ENCODE measurements around the gene DCLRE1B. TPM values are rescaled to one million over a fixed set of nuclear protein-coding genes. Genes with fewer than 3 reads are reported as not detected.

DCLRE1B gene
- total RNA-seq, 1 donor from 2014 or later, result 21.2 TPM

- H3K27ac Mint-ChIP-seq, result no peak overlapping the region
- peaks cover 8% of the 10 kb centered on the region for H3K36me3 Mint-ChIP-seq (ENCODE audit: low read depth)
- intact Hi-C loops (cut with micrococcal nuclease), result no loop called here
- H3K9me3 Mint-ChIP-seq, result no peaks in the 10 kb centered on the region
- H3K4me1 Mint-ChIP-seq (ENCODE audit: low read depth), result no peaks in the 10 kb centered on the region
- DNase-seq (ENCODE audit: low spot score), result no peak
- H3K4me3 Mint-ChIP-seq, result no peak overlapping the region
- H3K27me3 Mint-ChIP-seq (ENCODE audit: insufficient read depth), result peaks cover 7% of the 10 kb centered on the region
Observed at GRCh38 chr1:113916974-113917373, 11.8 kb downstream of the DCLRE1B start.

DNA sequence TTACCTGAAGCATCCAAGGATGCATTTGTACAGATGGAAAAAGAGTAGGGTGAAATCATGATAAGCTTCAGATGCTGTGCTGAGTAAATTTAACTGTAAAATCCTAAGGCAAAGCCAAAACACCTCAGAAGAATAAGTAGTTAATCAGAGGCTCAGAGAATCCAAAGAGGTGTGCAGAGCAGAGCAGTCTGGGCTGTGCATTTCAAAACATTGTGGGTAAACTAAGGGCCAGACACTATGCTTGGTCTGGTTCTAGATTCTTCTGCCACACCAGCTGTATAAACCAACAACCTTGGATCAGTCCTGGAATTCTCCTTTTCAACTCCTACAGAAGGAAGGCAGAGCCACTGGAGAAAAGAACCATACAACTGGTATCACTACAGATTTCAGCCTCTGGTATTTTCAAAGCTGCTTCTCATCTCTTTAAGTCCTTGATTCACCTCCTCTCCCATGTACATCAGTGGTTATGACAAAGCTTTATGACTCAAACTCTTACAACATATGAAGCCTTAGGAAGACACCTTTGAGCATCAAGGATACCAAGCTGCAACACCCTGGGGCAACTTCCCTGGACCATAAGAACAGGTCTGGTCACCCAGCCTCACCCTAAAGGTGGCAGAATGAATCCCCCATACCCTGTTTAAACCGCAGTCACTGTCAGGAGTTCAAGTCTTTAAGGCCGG is 12.4 kb downstream of the DCLRE1B start:
- no peak for DNase-seq (ENCODE audit: low spot score)
- no peak overlapping the region for H3K27ac Mint-ChIP-seq

GRCh38 chr1:113918243-113918642 is 13.1 kb downstream of the DCLRE1B start:
- H3K4me1 Mint-ChIP-seq (ENCODE audit: low read depth), result no peaks in the 10 kb centered on the region

More for the DNA sequence above, 12.4 kb downstream of the DCLRE1B start:
- intact Hi-C loops (cut with micrococcal nuclease), result no loop called here
- peaks cover 9% of the 10 kb centered on the region for H3K27me3 Mint-ChIP-seq (ENCODE audit: insufficient read depth)
- H3K4me3 Mint-ChIP-seq, result no peak overlapping the region
- H3K36me3 Mint-ChIP-seq (ENCODE audit: low read depth), result peaks cover 8% of the 10 kb centered on the region
- no peaks in the 10 kb centered on the region for H3K4me1 Mint-ChIP-seq (ENCODE audit: low read depth)
- no peaks in the 10 kb centered on the region for H3K9me3 Mint-ChIP-seq

DNA sequence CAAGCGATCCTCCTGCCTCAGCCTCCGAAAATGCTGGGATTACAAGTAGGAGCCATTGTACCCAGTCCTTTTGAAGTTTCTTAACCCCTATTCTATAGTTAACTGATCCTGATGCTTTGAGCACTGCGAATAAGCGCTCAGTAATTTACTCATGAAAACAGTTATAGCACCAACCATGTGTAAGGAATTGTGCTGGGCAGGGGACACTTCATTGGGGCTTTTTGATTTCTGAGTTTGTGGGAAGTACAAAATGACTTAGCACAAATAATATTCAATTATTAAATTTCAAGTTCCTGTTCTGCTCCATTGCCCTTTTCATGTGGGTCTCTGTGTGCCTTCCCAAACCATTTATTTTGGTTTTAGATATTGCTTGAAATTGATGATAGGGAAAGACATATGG is 17.8 kb downstream of the DCLRE1B start:
- intact Hi-C loops (cut with micrococcal nuclease), result no loop called here
- Mint-ChIP-seq H3K27me3 (ENCODE audit: insufficient read depth) (peaks cover 21% of the 10 kb centered on the region), H3K4me1 (ENCODE audit: low read depth) (peaks cover 4% of the 10 kb centered on the region), H3K36me3 (ENCODE audit: low read depth) (no peaks in the 10 kb centered on the region), H3K9me3 (no peaks in the 10 kb centered on the region), H3K4me3 (no peak overlapping the region), H3K27ac (no peak overlapping the region)
- DNase-seq (ENCODE audit: low spot score), result no peak

More at GRCh38 chr1:113918243-113918642, 13.1 kb downstream of the DCLRE1B start:
- H3K27me3 Mint-ChIP-seq (ENCODE audit: insufficient read depth), result peaks cover 13% of the 10 kb centered on the region
- no peaks in the 10 kb centered on the region for H3K9me3 Mint-ChIP-seq
- peaks cover 8% of the 10 kb centered on the region for H3K36me3 Mint-ChIP-seq (ENCODE audit: low read depth)
- no peak for DNase-seq (ENCODE audit: low spot score)
- H3K4me3 Mint-ChIP-seq, result no peak overlapping the region
- H3K27ac Mint-ChIP-seq, result no peak overlapping the region
- intact Hi-C loops (cut with micrococcal nuclease), result no loop called here

GRCh38 chr1:113924473-113924872 is 19.3 kb downstream of the DCLRE1B start:
- Mint-ChIP-seq H3K4me3 (no peak overlapping the region), H3K36me3 (ENCODE audit: low read depth) (no peaks in the 10 kb centered on the region), H3K9me3 (no peaks in the 10 kb centered on the region), H3K4me1 (ENCODE audit: low read depth) (peaks cover 16% of the 10 kb centered on the region), H3K27ac (no peak overlapping the region), H3K27me3 (ENCODE audit: insufficient read depth) (peaks cover 17% of the 10 kb centered on the region)
- DNase-seq (ENCODE audit: low spot score), result no peak
- intact Hi-C loops (cut with micrococcal nuclease), result no loop called here

DNA sequence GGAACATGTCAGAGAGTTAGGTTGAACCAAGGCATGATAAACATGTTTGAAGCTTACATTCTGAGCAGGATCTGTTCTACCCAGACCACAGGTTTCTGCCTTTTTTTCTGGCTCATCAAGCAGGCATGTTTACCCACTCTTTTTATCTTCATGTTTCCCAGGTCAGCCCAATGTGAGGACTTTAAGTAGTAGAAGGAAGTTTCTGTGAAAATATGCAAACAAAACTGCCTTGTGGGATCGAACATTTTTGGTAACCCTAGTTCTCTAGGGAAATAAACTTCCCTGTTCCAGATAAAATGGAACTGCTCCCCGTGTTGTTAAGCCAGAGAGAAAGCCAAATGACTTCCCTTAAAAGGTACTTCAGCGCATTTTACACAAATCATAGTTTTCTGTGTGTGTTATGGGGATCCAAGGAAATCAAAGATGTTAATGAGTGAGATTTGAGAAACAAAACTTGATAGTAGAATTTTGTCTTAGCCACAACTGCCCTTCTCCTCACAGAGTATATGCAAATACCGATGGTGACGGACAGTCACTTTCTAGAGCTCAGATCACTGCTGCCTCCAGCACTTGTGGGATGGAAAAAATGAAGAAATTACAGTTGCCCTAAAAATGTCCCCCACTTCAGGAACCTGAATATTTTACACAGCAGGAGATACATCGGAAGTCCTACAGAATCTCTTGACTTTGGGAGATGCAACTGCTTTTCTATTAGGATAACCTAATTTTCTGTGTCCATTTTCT is 23.2 kb downstream of the DCLRE1B start:
- H3K27me3 Mint-ChIP-seq (ENCODE audit: insufficient read depth), result peaks cover 7% of the 10 kb centered on the region
- peak overlapping the region; percentile 96 for H3K4me3 Mint-ChIP-seq
- DNase-seq (ENCODE audit: low spot score), result no peak
- no peaks in the 10 kb centered on the region for H3K9me3 Mint-ChIP-seq
- peak overlapping the region; percentile 99 for H3K27ac Mint-ChIP-seq
- H3K36me3 Mint-ChIP-seq (ENCODE audit: low read depth), result peaks cover 11% of the 10 kb centered on the region
- H3K4me1 Mint-ChIP-seq (ENCODE audit: low read depth), result peaks cover 48% of the 10 kb centered on the region
- intact Hi-C loops (cut with micrococcal nuclease), result loop anchor here (2.0 kb wide), 1 partner anchor 972 kb away; the partner anchor contains the start of gene SLC16A1

DNA sequence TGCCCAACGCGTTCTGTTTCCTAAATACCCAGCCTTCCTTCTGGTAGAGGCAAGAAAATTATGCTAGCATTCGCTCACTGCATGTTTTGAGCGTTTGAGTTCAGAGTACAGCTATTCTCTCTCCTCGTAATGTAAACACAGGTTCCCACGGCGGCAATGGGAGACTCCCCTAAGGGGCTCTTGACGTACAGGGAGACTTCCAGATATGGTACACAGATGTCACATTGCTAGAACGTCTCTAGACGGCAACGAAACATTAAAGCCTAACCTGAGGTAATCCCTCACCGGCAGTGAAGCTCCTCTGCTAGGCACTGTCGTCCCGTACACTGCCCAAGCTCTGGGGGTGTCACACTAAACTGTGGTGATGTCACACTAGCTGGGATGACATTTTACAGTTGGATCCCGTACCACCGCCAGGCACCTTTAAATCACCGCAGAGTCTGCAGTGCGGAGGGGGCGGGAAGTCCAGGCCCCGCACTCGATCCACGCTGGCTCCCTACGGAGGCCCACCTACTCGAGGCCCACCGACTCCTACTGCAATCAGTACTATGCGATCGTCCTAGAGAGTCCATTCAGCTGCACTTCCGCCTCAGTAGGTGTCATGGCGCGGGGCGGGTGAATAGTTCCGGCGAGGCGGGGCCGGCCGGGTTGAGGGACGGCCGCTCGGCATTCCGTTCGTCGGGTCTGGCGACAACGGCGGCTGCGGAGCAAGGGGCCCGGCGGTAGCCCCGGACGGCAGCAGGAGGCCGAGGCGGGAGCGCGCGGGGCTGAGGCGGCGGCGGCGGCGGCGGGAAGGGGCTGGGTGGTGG is 24.0 kb downstream of the DCLRE1B start, which contains the start of gene HIPK1:
Gene HIPK1, plus strand, starts transcription at position 384 of the 809 bp plus-strand sequence.
- peaks cover 55% of the 10 kb centered on the region for H3K4me1 Mint-ChIP-seq (ENCODE audit: low read depth)
- H3K36me3 Mint-ChIP-seq (ENCODE audit: low read depth), result peaks cover 18% of the 10 kb centered on the region
- intact Hi-C loops (cut with micrococcal nuclease), result loop anchor here (1.0 to 2.0 kb wide), 6 partner anchors 24 to 972 kb away; partner anchors contain the start of genes DCLRE1B, MAGI3, PHTF1 and RSBN1

GRCh38 chr1:113929750-113930498 is 24.8 kb downstream of the DCLRE1B start:
- DNase-seq (ENCODE audit: low spot score), result peak; percentile 66
- Mint-ChIP-seq H3K27me3 (ENCODE audit: insufficient read depth) (peaks cover 3% of the 10 kb centered on the region), H3K4me1 (ENCODE audit: low read depth) (peaks cover 59% of the 10 kb centered on the region), H3K27ac (peak overlapping the region; percentile 99), H3K9me3 (no peaks in the 10 kb centered on the region), H3K4me3 (peak overlapping the region; percentile 98), H3K36me3 (ENCODE audit: low read depth) (peaks cover 19% of the 10 kb centered on the region)
- intact Hi-C loops (cut with micrococcal nuclease), result loop anchor here (1.0 to 10.0 kb wide), 14 partner anchors 25 to 1313 kb away; partner anchors contain the start of genes BCAS2, CAPZA1, CSDE1 and DCLRE1B

More for the DNA sequence above, 24.0 kb downstream of the DCLRE1B start, which contains the start of gene HIPK1:
- Mint-ChIP-seq H3K4me3 (peak within 1 kb of the TSS; percentile 98), H3K9me3 (no peaks in the 10 kb centered on the region), H3K27me3 (ENCODE audit: insufficient read depth) (peaks cover 7% of the 10 kb centered on the region), H3K27ac (peak within 1 kb of the TSS; percentile 99)
- DNase-seq (ENCODE audit: low spot score), result peak; percentile 91

DNA sequence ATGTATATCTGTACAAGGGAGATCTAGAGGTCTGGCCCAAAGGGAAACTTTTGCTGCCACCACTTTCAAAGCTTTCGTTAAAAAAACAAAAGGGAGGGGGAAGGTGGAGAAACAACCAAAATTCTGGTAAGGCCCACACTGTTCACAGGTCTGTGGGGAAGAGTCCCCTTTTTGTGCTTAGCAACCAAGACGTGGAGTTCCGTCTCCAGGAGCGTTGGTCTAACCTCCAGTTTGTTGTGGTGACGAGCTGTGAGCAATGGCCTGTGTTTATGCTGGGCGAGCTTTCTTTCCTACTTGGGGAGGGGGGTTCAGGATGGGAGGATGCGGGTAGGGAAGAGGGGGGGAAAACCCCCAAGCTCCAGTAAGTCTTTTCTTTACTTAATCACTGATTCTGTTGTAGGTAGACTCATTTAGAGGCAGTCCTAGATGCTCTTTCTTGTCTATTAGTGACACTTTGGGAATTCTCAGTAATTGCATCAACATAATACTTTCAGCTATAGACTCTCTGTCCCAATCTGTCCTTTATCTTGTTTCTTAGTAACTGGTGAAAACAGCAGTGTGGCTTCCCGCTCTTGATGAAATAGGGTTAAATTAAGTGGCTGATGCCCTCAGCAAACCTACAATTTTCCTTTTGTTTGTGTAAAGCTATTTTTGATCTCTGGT is 25.5 kb downstream of the DCLRE1B start:
- Mint-ChIP-seq H3K27me3 (ENCODE audit: insufficient read depth) (no peaks in the 10 kb centered on the region), H3K36me3 (ENCODE audit: low read depth) (peaks cover 23% of the 10 kb centered on the region), H3K4me3 (peak overlapping the region; percentile 98), H3K27ac (peak overlapping the region; percentile 99), H3K9me3 (no peaks in the 10 kb centered on the region), H3K4me1 (ENCODE audit: low read depth) (peaks cover 62% of the 10 kb centered on the region)
- intact Hi-C loops (cut with micrococcal nuclease), result loop anchor here (1.0 to 10.0 kb wide), 10 partner anchors 10 to 1313 kb away; partner anchors contain the start of genes BCAS2, CAPZA1, CSDE1 and LRIG2
- peak; percentile 73 for DNase-seq (ENCODE audit: low spot score)

GRCh38 chr1:113931451-113931851 is 26.3 kb downstream of the DCLRE1B start:
- no peaks in the 10 kb centered on the region for H3K27me3 Mint-ChIP-seq (ENCODE audit: insufficient read depth)
- H3K4me3 Mint-ChIP-seq, result peak overlapping the region; percentile 98
- peak overlapping the region; percentile 99 for H3K27ac Mint-ChIP-seq
- H3K4me1 Mint-ChIP-seq (ENCODE audit: low read depth), result peaks cover 66% of the 10 kb centered on the region
- intact Hi-C loops (cut with micrococcal nuclease), result loop anchor here (1.0 to 10.0 kb wide), 7 partner anchors 9 to 1314 kb away; partner anchors contain the start of genes BCAS2, CAPZA1, CSDE1 and LRIG2
- H3K36me3 Mint-ChIP-seq (ENCODE audit: low read depth), result peaks cover 23% of the 10 kb centered on the region
- no peak for DNase-seq (ENCODE audit: low spot score)
- H3K9me3 Mint-ChIP-seq, result no peaks in the 10 kb centered on the region

DNA sequence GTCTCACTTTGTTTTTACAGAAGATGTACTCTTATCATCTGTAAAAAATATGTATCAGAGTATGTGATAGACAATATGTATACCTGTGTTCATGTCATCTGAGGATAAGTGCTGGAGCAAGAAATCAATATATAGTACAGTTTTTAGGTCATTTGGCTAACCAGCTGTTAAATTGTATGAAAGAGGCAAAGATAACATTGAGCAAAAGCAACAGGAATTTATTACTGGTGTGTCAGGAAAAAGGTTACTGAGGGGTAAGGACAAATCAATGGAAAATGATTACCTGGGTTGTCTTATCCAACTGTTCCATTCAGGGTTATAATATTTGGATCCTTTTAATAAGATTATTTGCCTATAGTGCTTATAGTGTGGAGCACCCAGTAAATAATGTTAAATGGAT is 28.9 kb downstream of the DCLRE1B start:
- intact Hi-C loops (cut with micrococcal nuclease), result loop anchor here (5.0 to 10.0 kb wide), 3 partner anchors 651 to 1317 kb away; partner anchors contain the start of genes BCAS2, CAPZA1, RHOC and ST7L
- peaks cover 74% of the 10 kb centered on the region for H3K4me1 Mint-ChIP-seq (ENCODE audit: low read depth)
- no peak for DNase-seq (ENCODE audit: low spot score)

More for the DNA sequence above, 28.9 kb downstream of the DCLRE1B start:
- Mint-ChIP-seq H3K27ac (no peak overlapping the region), H3K36me3 (ENCODE audit: low read depth) (peaks cover 28% of the 10 kb centered on the region), H3K27me3 (ENCODE audit: insufficient read depth) (no peaks in the 10 kb centered on the region), H3K4me3 (no peak overlapping the region), H3K9me3 (no peaks in the 10 kb centered on the region)
